Activated CD4-positive, alpha-beta T cell treated with anti-CD3 and anti-CD28 coated beads, Interleukin-2, Interleukin-6, amounts not matched to agents 100 ng/mL and 50 ng/mL, durations not matched to agents 16 hours and 8 hours (primary cell): Measurements from ENCODE around the gene RPTOR.
A peak's percentile ranks its signal among the peaks of the same experiment; 100 is the strongest.

Experiments
- DNase-seq: peaks from one replicate; pipeline ENCODE4 v3.0.0-alpha.2; 2020

The RPTOR gene

DNA sequence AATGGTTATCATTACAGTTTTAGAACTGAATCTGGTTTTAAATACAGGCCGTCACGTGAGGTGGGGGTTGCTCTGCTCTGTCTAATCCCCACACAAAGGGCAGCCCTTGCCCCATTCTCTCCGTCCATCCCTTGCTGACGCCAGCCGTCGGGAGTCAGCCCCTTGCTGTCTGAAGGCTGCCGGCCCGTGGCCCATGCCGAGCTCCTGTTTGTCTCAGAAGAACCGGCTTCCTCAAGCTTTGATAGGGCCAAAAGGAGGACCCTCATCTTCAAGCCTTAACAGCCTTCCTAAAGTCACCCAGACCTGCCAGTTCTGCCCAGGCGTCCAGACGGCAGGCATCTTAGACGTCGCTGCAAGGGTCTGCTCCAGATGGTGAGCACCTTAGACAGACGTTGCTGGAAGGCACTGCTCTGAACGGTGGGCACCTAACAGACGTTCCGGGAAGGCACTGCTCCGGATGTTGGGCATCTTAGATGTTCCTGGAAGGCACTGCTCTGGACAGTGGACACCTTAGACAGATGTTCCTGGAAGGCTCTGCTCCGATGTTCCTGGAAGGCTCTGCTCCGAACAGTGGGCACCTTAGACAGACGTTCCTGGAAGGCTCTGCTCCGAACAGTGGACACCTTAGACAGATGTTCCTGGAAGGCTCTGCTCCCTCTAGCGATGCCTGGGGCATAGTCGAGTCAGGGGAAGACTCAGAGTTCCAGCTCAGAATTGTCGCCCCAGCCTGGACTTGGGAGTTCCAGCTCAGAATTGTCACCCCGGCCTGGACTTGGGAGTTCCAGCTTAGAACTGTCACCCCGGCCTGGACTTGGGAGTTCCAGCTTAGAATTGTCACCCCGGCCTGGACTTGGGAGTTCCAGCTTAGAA, 411.9 kb downstream of the RPTOR start:
- DNase-seq = no peak

DNA sequence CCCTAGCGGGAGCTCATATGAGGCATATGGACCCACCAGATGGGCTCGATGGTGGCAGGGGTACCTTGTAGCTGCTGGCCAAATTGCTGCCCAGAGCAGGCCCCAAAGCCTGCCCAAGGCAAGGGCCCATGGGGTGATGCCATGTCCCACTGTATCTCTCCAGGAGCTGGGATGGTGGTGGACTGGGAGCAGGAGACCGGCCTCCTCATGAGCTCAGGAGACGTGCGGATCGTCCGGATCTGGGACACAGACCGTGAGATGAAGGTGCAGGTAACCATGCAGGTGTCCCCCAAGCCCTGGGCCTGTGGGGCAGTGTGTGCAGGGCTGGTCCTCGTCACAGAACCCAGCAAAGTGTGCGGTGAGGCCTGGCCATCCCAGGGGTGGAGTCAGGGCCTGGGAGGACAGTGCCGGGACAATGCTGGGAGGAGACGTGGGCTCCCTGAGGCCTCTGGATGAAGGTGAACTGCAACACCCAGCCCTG, 412.9 kb downstream of the RPTOR start:
- no peak for DNase-seq

DNA sequence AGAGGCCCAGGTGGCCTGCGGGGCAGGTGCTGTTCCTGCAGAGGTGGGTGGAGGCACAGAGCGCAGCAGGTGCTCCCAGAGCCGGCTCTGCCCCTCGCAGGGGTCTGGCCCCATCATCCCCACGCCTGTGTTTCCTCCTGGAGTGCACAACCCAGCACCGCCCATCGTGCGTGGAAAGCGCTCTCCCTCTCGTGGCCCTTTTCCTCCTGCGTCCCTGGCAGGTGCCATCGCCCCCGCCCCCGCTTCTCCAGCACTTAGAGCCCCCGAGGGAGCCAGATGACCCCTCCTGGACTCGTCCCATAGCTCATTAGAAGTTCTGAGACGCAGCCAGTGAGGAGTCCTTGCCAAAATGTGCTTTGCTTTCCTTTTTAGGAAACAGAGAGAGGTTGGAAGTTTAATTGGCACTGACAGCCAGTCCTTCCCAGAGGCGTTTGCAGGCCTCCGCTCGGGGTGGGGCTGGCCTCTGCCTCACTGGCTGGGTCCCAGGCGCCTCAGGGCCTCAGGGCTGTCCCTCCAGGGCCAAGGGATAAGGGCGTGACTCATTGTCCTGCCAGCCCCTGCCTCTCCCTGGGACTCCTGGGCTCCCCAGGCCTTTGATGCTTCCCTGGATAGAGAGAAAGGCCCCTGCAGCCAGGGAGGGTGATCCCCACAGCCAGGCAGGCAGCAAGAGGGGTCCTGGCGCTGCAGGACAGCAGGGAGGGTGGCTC, 414.8 kb downstream of the RPTOR start:
- DNase-seq = no peak

DNA sequence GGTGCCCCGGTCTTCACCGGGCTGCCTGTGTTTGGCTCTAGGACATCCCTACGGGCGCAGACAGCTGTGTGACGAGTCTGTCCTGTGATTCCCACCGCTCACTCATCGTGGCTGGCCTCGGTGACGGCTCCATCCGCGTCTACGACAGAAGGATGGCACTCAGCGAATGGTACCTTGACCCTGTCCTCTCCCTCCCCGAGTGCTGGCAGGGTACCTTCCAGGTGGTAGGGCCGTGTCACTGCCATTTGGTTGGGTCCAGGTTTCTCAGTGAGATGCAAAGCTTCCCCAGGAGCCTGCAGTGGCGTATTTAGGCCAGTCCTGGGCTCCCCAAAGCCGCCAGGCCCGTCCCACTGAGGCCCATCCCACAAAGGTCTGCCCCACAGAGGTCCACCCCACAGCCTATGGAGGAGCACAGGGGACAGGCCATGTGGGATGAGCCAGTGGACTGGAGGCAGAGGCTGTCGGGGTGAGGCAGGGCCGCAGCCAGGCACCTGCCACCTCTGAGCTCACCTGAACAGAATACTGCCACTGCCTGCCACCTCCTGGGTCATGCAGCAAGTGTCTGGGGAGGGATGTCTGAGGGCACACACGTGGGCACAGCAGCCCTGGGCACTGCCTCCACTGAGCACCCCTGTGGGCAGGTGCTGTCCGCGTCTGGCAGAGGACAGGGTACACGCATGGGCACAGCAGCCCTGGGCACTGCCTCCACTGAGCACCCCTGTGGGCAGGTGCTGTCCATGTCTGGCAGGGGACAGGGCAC, 415.6 kb downstream of the RPTOR start:
- no peak for DNase-seq

DNA sequence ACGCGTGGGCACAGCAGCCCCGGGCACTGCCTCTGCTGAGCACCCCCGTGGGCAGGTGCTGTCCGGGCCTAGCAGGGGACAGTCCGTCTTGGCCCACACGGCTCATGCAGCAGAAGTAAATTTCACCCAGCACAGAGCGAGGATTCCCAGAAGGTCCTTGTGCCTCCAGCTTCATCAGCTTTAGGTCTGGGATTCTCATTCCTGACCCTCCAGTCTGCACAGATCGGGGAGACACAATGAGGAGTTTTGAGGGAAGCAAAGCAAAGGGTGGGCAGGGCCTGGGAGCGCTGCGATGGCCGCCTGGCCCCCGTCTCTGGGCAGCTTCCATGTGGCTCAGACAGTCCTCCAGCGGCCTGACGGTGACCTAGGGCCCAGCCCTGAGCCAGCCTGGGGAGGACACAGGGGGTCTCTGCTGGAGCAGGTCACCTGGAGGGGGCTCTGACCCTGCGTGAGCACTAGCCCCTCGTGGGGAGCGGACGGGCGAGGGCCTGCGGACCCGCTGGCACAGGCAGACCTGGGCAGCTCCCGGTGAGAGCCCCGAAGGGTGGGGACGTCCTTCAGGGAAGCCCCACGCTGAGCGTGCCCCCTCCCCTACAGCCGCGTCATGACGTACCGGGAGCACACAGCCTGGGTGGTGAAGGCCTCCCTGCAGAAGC, 416.3 kb downstream of the RPTOR start:
- DNase-seq = no peak

DNA sequence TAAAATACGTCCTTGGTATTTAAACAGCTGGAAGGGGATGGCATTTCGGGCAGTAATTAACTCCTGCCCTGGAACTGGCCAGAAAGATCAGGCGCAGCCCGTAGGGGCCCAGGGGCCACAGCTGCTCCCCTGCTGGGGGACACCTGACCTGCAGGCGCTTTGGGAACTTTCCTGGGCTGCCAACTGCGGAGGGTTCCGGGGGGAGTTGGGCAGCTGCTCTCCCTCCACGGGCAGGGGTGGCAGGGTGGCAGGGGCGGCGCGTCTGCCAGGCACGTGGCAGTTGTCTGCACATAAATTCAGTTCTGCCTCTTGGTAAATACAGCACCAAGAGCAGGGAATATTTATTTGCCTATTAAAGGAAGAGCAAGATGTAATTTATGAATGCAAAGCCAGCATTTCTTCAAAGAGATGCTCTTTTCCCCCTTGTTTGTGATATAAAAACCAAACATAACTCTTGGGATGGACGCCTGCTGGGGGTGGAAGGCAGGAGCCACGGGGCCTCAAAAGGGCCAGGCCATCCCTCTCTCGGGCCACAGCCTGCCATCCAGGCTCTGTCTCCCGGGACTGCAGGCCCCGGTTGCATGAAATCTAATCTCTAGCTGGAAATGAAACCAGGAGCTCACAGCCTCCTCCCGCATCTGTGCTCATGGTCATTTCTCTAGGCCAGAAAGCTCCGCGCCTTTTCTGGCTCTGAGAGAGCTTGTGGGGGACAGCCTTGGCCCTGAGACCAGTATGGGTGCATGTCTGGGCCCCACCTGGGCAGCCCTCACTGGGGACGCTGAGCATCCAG, 417.1 kb downstream of the RPTOR start:
- DNase-seq = no peak

DNA sequence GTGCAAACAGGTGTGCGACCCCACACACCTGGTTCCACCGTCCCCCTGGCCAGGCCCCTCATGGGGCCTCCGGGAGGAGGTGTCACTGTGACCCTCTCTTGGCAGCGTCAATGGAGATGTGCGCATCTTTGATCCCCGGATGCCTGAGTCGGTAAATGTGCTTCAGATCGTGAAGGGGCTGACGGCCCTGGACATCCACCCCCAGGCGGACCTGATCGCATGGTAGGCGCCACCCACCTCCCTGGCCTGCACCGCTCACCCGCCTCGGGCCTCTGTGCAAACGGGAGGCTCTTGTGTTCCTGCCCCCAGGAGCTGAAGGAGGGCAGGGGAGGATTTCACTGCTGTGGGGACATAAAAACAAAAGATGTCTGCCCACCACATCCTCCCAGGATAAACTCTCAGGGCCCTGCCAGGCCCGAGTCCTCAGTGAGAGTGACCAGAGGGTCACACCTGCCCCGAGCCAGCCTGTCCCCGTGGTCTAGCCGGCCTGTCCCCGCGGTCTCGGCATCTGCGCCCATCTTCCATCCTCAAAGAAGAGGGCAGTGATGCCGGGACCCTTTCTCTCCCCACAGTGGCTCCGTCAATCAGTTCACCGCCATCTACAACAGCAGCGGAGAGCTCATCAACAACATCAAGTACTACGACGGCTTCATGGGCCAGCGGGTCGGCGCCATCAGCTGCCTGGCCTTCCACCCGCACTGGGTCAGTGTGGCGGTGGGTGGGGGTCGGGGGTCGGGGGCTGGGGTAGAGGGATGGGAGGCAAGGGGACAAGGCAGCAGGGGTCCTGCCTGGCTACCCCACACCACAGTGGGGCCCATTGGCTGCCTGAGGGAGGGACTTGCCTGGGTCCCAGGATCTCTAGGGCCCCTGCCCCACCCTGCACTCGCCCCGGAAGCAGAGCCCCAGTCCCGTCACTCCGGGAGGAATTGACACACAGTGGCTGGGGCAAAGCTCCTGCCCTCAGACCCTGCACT, 418.0 kb downstream of the RPTOR start:
- DNase-seq = no peak

DNA sequence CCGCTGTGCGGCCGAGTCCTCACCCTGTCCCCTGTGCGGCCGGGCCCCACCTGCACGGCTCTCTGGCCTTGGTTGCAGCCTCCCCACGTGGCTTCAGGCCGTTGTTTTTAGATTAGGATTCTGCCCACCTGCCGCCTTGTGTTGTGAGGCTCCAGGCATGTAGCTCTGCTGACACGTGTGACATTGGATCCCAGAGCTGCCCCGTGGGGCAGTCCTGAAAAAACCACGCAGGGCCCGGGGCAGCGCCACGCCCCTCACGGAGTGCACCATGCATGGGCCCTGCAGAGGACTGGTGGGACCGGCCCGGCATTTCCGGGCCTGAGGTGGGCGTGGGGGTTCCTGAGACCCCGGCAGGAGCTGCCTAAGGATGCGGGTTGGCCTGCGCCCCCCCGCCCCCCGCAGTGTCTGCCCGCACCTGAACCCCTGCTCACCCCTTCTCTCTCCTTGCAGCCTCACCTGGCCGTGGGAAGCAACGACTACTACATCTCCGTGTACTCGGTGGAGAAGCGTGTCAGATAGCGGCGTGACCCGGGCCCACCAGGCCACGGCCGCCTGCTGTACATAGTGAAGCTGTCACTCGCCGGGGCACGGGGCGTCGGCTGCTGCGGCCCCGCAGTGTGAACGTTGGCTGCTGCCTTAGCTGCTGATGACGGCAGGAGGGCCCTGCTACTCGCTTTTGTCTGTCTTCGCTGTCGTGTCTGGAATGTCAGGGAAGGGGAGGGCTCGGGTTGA, 419.3 kb downstream of the RPTOR start:
- DNase-seq = no peak

DNA sequence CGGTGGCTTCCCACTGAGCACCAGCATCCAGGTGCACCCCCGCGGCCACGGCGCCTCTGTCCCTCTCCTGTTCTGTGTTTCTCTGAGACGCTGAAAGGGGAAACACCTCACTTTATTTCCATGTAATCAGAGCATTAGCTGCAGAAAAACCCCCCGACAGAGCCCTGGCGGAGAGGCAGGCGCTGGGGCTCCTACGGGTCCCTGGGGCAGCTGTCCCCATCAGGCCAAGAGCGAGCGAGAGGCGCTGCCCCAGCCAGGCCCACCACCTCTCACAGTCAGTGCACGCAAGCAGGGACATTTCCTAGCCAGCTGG, 419.9 kb downstream of the RPTOR start:
- DNase-seq = no peak

DNA sequence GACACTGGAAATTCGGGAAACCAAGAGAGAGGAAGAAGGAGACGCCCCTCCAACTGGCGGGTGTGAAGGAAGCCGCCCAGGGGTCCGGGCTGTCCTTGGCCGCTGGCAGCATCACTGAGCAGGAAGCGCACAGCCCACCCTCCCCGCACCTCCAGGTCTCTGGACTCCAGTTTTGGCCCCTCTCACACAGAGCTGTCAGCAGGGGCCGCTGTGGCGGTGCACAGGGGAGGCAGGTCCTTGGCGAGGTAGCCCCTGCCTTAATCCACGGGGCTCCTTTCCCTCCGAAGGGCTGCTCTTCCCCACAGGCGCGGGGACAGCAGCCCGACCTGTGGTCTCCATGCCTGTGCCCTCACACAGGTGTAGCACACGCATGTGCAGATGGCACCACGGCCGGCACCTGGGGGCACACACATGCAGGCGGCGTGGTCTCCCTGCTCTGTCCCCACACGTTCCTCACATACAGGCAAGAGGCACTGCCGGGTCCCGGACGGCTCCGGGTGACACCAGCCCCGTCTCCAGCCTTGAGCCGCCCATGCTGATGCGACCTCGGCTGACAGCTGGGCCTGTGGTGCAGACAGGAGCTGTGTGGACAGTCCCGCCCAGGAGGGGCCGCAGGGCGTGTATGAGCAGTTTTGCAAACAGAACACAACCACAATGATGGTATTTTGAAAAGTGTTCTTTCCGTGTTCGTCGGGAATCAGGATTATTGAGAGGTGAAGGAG, 420.4 kb downstream of the RPTOR start:
- DNase-seq = no peak

DNA sequence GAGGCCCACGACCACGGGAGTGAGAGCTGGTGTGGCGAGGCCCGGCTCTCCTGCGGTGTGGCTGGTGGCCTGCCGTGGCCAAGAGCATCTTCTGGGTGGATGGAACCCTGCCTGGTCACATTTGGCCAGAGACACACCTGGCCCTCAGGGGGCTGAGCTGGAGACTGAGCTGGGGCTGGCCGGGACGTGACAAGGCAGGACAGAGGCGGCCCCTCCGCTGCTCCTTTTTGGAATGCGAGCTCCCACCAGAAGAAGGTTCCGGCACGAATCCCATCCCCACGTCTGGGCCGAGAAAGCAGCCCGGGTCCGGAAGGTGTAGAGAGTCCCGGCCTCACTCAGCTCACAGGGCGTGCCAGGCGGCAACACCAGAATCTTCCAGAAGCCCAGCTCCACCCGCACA, 421.0 kb downstream of the RPTOR start:
- DNase-seq = no peak

DNA sequence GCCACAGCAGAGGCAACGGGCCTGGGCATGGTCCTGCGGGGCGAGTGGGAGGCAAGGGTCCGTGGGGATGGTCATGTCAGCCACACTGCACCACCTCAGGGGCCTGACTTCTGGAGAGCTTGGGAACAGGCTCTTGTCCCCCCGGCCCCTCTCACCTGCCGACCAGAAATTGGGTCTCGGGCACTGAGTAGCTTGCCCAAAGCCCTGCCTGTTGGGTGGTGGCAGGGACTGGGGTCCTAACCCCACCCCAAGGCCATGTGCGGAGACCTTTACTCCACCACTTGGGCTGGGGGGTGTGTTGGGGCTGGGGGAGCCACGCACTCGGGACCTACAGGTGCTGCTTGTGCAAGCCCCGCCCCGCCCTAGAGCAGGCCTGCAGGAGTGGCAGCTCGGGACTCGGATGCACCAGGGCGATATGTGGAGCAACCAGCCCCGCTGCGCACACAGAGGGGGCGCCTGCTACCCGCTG, 422.8 kb downstream of the RPTOR start:
- no peak for DNase-seq

DNA sequence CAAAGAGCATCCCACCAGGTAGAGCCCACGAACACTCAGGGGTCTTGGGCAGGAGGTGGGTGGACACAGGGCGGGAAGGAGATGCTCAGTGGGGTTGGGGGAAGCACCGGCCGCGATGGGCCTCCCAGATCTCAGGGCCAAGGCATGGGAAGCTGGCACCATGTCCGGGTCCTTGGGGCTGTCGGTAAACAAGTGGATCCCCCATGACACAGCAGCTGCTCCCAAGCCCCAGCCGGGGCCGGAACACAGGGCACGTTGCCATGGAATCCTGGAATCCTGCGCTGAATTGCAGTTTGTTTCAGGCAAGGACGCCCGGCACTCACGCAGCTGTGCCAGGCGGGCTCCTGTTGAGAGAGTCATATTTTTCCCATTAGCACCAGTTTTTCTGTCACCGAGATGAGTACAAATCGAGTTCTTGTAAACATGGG, 424.0 kb downstream of the RPTOR start:
- no peak for DNase-seq

DNA sequence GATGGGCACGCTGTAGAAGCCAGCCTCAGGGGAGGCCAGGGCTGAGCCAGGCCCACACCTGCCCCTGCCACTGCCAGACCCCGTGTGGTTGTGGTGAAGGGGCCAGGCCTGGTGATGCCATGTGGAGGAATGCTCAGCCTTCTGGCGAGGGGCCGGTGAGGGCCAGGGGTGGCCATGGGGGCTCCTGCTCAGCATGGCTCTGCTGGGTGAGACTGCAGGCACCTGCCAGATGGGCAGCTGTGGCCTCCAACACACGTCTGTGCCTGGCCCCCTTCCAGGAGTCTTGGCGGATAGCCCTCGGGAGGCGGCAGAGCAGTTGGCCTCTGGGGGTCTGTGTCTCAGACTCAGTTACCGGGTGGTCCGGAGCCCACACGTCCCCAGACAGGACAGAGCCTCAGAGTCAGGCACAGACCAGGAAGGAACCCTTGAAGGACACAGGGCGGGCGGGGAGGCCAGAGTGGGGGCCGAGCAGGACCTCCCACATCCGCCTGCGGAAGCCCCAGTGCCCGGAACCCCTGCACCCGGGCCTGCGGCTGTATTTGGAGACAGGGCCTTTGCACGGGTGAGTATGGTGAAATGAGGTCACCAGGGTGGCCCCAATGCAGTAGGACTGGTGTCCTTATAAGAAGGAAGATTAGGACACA, 424.5 kb downstream of the RPTOR start:
- DNase-seq = no peak

DNA sequence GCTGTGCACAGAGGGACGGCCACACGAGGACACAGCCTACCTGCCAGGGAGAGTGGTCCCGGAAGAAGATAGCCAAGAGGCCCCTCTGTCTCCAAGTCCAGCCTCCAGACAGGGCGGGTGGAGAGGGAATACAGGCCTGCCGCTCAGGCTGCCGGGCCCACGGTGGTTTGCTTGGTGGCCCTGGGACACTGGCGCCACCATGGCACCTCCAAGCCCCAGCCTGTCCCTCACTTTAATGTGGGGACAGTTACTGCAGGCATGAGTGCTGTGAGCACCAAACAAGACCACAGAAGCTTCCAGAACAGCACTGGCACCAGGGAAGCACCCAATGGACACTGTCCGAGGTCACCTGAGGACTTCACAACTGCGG, 425.0 kb downstream of the RPTOR start:
- DNase-seq = no peak

DNA sequence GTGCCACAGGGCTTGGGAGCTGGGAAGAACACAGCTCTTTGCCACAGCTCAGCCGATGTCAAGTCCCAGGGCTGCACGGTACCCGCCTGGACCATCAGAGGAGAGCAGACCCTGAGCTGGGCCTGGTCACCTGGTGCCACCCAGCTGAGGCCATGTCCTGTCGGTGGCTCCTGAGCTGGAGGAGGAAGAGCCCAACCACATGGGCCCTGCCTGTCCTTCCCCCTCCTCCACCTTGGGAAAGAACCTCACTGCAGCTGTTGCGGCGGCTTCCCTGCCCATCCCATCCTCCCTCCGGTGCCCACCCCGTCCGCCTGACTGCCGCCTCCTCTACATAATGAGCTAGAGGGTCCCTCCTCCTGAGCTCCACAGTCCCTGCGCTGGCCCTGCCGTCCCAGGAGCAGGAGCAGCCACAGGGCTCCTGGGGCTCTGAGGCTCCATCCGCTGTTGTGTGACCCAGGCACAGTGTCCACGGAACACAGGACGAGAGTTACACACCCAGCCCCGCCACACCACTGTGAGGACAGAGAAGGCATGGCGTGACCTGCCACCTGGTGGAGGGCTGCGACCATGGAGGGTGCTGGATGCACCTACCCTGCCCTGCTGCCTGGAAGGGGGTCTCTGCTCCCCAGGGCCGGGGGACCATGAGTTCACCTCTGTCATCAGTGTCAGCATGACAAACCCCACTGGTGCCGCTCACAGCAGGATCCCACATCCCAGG, 425.6 kb downstream of the RPTOR start:
- peak; percentile 48 for DNase-seq

DNA sequence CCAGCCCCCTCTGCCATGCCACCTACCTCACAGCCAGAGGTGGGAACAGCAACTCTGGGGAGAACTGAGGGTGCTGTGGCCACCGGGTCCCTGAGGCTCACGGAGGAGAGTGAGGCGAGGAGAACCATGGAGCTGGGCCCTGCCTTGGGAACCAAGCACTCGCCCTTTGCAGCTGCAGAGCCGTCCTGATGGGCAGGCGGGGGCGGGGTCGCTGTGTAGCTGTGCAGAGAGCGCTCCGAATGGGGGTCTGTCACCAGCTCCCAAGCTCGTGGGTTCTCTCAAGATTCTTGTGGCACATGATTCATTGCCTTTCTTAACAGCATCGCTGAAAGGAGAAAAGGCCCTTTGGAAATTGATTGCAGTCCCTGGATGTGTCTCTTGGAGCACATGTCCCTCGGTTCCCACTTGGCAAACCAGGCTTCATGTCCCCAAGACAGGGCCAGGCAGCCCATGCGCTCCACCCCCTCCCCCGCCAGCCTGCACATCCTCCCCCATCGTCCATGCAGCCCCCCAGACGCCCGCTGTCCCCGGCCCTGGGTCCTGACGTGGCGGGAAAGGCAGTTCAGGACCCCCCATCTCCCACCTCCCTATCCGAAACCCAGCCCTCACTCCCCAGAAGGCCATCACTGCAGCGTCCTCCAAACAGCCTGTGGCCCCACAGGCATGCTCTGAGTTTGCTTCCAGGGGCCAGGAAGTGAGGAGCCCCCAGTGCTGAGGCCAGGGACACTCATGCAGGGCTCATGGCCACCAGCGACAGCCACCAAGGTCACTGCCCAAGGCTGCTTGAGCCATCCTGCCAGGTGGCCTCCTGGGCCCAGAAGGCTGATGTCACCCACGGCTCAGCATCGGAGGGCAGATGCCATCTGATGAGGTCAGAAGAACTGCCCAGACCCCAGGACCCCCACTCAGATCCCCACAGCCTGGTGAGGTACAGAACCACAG, 426.4 kb downstream of the RPTOR start:
- no peak for DNase-seq
